ENCODE measurements around the gene RAB27B.

Gene RAB27B

DNA sequence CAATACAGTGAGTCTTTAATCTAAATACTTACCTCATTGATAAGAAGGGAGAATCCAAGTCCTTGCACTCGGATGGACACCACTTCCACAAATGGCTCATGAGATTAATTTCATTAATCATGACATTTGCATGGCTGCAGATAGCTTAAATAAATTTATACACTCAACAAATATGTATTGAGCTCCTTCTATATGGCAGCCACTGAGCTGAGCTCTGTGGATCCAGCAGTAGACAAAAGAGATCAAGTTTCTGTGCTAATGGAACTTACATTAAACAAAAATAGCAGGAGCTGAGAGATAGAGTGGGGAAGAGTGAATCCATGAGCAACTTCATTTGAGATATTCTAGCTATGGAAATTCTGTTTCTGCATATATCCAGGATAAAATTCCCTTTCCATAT lies 44.4 kb downstream of the RAB27B start:
- DNase-seq = no peak

DNA sequence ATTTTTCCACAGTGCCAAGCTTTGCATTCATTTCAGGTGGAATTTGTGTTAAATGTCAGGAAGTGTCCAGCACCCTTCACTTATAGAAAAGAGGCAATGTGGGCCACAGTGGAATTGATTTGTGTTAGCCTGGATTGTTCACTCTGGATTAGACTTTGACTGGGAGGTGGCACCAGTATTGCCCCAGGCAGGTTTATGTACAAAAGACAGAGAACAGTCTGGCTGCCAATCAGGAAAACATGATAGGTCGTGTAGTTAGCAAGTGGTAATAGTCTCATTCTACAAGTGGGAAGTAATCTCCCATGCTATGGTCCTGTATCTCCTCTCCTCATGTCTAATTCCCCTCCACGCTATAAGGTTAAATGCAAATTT lies 45.6 kb downstream of the RAB27B start:
- no peak for DNase-seq

DNA sequence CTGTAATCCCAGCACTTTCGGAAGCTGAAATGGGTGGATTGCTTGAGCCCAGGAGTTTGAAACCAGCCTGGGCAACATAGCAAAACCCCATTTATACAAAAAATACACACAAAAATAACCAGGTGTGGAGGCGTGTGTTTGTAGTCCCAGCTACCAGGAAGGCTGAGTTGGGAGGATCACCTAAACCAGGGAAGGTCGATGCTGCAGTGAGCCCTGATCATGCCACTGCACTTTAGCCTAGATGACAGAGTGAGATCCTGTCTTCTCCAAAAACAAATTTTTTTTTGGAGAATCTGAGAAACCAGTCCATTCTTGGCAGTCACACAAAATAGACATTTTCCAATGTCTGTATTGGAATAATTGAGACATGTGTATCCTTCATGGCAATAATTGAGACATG lies 46.8 kb downstream of the RAB27B start:
- no peak for DNase-seq

DNA sequence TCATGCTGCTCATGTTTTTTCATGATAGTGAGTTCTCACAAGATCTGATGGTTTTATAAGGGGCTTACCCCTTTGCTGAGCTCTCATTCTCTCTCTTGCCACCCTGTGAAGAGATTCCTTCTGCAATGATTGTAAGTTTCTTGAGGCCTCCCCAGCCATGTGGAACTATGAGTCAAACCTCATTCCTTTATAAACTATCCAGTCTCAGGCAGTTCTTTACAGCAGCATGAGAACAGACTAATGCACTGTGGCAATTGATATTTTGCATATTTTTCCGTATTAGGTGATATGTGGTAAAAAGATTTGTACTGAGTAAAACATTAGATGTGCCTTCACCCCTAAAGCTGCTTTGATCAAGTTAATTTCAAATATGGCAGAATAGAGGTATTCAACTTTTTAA lies 48.8 kb downstream of the RAB27B start:
- DNase-seq = no peak

DNA sequence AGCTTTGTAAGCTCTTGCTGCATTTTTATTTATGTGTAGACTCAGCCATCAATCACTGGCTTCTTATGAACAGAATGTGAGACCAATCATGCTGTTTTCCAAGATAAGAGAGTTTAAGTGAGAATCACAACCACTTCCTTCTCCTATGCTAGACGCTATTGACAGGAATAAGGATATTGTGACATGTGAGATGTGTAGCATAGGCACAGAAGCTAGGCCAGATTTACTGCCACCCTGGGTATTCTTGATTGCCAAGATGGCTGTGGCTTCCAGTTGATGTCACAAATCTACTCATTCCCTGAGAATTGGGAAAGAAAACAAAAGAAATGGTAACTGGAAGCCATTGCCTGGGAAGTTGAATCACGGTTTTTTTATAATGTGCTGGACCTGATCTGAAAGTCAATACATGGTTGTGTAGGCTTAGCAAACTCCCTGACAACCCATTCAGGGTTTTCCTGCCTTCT lies 49.9 kb downstream of the RAB27B start:
- no peak for DNase-seq

DNA sequence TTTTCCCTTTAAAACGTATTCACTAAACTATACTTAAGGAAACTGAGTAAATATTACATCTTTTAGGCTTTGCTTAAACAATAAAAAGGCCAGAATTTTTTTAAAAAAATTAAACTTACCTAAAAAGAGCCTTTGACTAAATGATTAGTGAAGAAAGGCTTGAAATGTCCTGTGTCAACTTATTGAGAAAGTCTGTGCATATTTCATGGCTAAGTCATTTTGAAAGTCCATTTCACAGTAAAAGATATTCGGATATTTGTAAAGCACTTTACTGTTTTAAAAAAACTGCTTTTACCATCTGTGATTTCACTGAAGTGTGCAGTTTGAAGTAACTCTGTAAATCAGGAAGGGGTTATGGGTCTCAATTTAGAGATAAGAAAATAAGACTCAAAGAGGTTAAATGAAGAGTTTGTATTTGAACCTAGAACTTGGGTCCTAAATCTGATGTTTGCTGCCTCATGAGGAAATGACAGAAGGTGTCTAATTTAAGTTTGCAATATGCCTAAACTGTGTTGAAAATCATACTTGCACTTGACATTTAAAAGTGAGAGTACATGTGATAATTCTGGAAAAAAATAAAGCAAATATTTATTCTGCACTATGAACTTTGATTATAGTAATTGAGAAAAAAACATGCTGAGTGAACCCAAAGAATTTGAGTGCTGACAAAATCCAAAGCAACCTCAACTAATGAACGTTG lies 50.5 kb downstream of the RAB27B start:
- no peak for DNase-seq

DNA sequence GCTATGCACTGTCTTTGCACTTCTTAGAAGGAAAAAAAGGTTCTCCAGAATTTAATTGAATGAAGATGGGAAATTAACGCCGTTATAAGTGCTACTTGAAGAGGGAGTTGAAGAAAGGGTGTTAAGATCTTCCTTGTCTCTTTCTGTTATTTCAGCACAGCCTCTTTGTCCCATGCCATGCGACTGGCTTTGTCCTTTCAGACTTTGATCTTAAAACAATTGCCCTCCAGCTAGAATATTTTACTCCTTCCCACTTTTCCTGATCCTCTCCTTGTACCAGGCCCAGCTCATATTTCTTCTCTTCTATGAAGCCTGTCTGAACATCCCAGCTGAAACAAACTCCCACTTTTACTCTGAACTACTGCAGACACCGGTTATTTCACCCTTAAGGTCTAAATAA lies 51.4 kb downstream of the RAB27B start:
- DNase-seq = no peak

- DNase-seq = no peak
Observed at GRCh38 chr18:54880395-54881105, 52.3 kb downstream of the RAB27B start.

DNA sequence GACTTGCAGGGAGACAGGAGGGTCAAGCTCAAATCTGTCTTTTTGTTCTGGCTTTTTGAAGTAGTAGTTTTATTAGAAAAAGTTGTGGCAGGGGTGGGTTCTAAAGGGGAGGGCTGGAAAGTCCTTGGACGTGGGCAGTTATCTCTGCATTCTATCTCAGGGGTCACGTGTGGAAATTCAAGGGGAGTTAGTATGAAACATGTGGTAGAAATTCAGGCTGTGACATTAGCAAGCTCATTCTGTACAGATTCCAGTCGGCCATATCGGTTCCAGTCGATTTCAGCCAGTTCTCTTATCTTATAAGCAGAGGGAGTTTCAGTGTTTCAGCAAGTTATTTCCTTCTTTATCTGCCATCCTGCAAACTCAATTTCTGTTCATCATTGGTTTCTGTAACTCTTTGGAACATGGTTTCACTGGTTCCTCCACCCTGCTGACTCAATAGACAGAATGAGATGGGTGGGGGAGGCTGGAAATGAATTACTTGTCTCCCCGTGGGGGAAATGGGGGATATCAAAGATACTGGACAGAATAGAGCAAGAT lies 53.0 kb downstream of the RAB27B start:
- DNase-seq = no peak

DNA sequence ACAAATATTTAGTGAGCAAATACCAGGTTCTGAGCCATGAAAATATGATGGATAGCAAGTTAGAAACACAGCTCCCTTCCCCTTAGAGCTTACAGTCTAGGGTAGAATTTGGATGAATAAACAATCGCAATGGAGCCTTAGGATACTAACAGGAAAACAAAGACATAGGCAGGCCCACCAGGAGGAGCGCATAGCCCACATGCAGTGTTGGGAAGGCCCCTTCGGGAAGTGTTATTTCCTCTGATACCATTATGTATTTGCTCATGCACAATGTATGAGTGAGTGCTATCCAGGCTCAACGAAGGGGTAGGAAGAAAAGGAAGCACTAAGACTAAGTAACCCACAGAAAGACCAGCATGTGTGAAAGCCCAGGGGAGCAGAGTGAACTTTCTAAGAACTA lies 54.0 kb downstream of the RAB27B start:
- no peak for DNase-seq

GRCh38 chr18:54883816-54884604 lies 55.7 kb downstream of the RAB27B start:
- no peak for DNase-seq

DNA sequence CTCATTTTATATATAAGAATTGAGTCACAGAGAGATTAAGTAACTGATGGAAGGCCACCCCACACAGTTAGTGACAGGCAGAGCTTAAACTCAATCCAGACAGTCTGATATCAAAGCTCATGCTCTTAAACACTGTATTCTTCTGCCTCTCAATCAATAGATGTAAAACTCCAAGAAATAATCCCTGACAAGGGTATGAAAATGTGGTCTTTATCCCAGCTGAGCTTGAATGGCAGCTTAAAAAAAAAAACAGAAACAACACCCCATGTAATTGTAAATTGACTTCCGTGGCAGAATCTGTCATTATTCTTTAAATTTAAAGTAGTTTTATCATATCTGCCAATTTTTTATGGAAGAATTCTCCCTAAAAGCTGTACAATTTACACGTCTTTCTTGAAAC lies 60.1 kb downstream of the RAB27B start:
- no peak for DNase-seq

- no peak for DNase-seq
Observed at GRCh38 chr18:54888933-54889332, 60.7 kb downstream of the RAB27B start.

GRCh38 chr18:54899500-54899899 lies 71.2 kb downstream of the RAB27B start:
- no peak for DNase-seq

DNA sequence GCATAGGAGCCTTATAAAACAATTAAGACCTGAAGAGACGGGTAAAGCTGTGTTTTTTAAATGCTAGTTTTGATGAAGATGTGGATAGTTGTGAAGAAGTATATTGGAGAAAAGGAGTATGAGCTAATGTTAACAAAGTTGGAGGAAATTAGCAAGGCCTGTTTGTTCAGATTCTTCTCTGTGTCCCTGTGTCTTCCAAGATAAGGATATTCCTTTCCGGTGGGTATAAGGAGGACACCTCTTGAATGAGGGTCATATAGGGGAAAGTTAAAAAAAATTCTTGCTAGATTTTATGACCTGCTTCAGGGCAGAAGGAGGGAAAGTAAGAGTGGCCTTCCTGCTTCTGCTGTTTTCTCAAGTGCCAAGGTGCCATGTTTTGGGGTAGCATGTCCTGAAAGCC lies 72.0 kb downstream of the RAB27B start:
- no peak for DNase-seq

DNA sequence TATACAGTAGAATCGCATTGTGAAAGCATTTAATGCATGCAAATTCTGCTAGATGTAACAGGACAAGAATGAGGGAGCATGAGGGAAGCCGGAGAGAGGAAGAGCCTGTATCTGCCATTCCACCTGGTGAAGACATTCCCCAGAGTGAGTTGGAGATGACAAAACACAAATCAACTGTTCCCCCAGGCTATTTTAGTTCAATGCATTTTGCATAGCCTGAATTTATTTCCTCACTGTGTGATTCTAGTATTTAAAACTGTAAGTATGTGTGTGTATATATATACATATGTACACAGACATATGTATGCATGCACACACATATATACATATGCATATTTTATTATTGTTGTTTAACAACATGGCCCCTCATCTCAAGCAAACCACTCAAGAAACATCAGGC lies 76.3 kb downstream of the RAB27B start:
- no peak for DNase-seq

GRCh38 chr18:54905629-54906028 lies 77.4 kb downstream of the RAB27B start:
- no peak for DNase-seq

DNA sequence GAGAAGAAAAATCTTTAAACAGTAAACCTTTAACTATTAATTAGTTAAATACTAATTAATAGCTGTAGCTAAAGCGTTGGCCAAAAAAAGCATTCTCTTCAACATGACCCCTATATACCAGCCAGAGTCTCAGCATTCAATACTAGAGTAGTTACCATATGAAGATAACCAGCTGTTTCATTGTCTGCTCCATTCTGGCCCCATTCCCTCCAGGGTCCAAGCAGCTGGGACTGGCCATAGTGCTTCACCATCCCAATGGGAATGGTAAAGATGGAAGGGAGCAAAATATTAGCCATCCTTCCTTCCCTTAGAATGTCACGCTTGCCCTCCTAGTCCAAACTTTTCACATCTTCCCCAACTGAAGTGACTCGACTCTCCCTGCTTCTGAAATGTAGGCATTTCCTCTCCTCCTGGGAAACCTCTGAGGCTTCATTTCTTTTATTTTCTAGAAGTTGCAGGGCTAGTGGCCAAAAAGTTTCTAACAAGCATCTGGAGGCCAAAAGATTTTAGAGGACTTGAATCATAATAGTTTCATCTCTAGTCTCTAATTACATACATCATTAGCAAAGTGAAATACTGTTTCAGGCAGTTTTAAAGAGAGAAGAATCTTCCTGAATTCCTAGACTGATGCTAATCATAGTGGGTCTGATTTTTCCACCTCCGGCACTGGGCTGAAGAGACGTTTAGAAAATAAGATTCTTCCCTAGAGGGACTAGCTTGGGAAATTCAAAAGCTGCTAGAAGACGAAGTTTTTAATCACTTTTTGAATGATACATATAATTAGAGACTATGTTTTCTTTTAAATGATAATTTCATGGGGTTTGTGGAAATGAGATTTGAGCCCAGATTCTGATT lies 78.3 kb downstream of the RAB27B start:
- DNase-seq = no peak

DNA sequence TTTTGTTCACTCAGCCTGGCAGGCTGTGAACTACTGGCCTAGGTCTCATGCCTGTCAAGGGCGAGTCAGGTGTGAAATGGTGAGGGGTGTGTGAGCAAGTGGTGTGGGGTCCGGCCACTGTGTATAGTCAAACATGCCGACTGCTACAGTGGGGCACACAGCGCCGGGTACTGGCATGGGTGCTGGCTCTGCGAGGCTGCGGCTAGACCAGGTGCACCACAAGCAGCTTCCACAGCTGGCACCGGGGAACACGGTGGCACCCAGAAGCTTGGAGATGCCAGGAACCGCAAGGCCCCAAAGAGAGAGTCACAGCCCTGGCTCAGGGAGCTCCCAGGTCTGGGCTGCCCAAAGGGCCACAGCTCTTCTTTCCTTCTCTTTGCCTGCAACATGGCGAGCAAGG lies 81.3 kb downstream of the RAB27B start:
- no peak for DNase-seq

- DNase-seq = no peak
Observed at GRCh38 chr18:54910161-54910919, 82.1 kb downstream of the RAB27B start.

- DNase-seq = no peak
Observed at GRCh38 chr18:54911551-54911950, 83.3 kb downstream of the RAB27B start.

DNA sequence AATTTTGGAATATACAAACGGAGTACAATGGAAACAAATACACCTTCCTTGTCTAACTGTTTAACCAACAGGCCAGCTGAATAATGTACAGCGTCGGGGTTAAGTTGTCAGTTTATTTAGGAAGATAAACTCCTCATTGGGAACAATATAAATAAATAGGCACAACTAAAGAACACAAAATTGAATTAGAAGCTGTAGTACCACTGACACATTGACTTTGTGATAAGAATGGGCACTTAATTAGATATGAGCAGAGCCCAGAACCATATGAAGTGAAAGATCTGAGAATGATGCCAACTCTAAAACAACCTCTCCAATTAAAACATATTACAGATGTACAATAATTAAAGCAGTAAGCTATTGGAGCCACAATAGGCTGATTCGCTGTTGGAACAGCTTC lies 86.5 kb downstream of the RAB27B start:
- DNase-seq = no peak
